ENCODE measurements around the gene PCDHGC5.

The PCDHGC5 gene

GRCh38 chr5:141512911-141513626 lies 24.2 kb downstream of the PCDHGC5 start:
- peak; percentile 54 for DNase-seq (ENCODE audit: low spot score)

- peak; percentile 77 for DNase-seq (ENCODE audit: low spot score)
These were observed 24.9 kb downstream of the PCDHGC5 start for GRCh38 chr5:141513627-141514329.

GRCh38 chr5:141514330-141515133 lies 25.7 kb downstream of the PCDHGC5 start:
- DNase-seq (ENCODE audit: low spot score): no peak

- peak; percentile 22 for DNase-seq (ENCODE audit: low spot score)
These were observed 26.3 kb downstream of the PCDHGC5 start for GRCh38 chr5:141515141-141515540.

- DNase-seq (ENCODE audit: low spot score): peak; percentile 27
These were observed 27.2 kb downstream of the PCDHGC5 start for GRCh38 chr5:141515946-141516671.

- no peak for DNase-seq (ENCODE audit: low spot score)
These were observed 27.8 kb downstream of the PCDHGC5 start for GRCh38 chr5:141516672-141517025.

- DNase-seq (ENCODE audit: low spot score): no peak
These were observed 28.4 kb downstream of the PCDHGC5 start for GRCh38 chr5:141517312-141517711.

- DNase-seq (ENCODE audit: low spot score): no peak
These were observed 29.2 kb downstream of the PCDHGC5 start for GRCh38 chr5:141517880-141518617.

- DNase-seq (ENCODE audit: low spot score): no peak
These were observed 29.7 kb downstream of the PCDHGC5 start for GRCh38 chr5:141518618-141519015.

GRCh38 chr5:141519605-141520565 lies 31.0 kb downstream of the PCDHGC5 start:
- DNase-seq (ENCODE audit: low spot score): no peak

- DNase-seq (ENCODE audit: low spot score): no peak
These were observed 32.4 kb downstream of the PCDHGC5 start for GRCh38 chr5:141521244-141521781.

- no peak for DNase-seq (ENCODE audit: low spot score)
These were observed 33.4 kb downstream of the PCDHGC5 start for GRCh38 chr5:141522301-141522700.

- DNase-seq (ENCODE audit: low spot score): no peak
These were observed 35.1 kb downstream of the PCDHGC5 start for GRCh38 chr5:141523991-141524390.

GRCh38 chr5:141524604-141525597 lies 36.0 kb downstream of the PCDHGC5 start:
- DNase-seq (ENCODE audit: low spot score): peak; percentile 75

GRCh38 chr5:141525653-141526052 lies 36.8 kb downstream of the PCDHGC5 start:
- no peak for DNase-seq (ENCODE audit: low spot score)

- DNase-seq (ENCODE audit: low spot score): no peak
These were observed 38.5 kb downstream of the PCDHGC5 start for GRCh38 chr5:141527426-141527825.

- no peak for DNase-seq (ENCODE audit: low spot score)
These were observed 39.6 kb downstream of the PCDHGC5 start for GRCh38 chr5:141528291-141528984.

GRCh38 chr5:141529002-141529401 lies 40.1 kb downstream of the PCDHGC5 start:
- no peak for DNase-seq (ENCODE audit: low spot score)
